Endodermal cell (in vitro differentiated cells): ENCODE data around the gene DNAJB9. TPM values are rescaled to one million over a fixed set of nuclear protein-coding genes. Genes with fewer than 3 reads are reported as not detected.

Experiments used
- DNase-seq: peaks from one replicate; pipeline ENCODE4 v3.0.0-alpha.2; 2017
- H3K27ac ChIP-seq: 2 replicates; pipeline ENCODE4 v1.5.1; 2013; ENCODE audit warnings: mild to moderate bottlenecking, low read depth, low read length, moderate library complexity
- H3K27me3 ChIP-seq: 2 replicates; pipeline ENCODE4 v1.6.1; 2013; ENCODE audit warnings: mild to moderate bottlenecking, low read length, moderate library complexity; ENCODE audit not compliant: insufficient read depth, control insufficient read depth, poor library complexity, severe bottlenecking
- H3K36me3 ChIP-seq: 2 replicates; pipeline ENCODE4 v1.7.0; 2013; ENCODE audit warnings: mild to moderate bottlenecking, low read length, moderate library complexity; ENCODE audit not compliant: control insufficient read depth, insufficient read depth
- H3K4me1 ChIP-seq: one replicate; pipeline ENCODE4 v1.7.0; 2013; ENCODE audit warnings: low read length; ENCODE audit not compliant: control insufficient read depth, insufficient read depth
- H3K4me3 ChIP-seq: 2 replicates; pipeline ENCODE4 v1.5.1; 2013; ENCODE audit warnings: mild to moderate bottlenecking, low read length, moderate library complexity
- H3K9ac ChIP-seq: 2 replicates; pipeline ENCODE4 v1.6.1; 2013; ENCODE audit warnings: mild to moderate bottlenecking, low read length, moderate library complexity; ENCODE audit not compliant: poor library complexity, severe bottlenecking; ENCODE audit errors: extremely low read depth
- H3K9me3 ChIP-seq: 2 replicates; pipeline ENCODE4 v1.6.1; 2013; ENCODE audit warnings: mild to moderate bottlenecking, low read length, moderate library complexity; ENCODE audit not compliant: control insufficient read depth
- H3K27ac Mint-ChIP-seq: 2 replicates; pipeline ENCODE4 v1.8.0; 2020; ENCODE audit warnings: mixed read lengths
- H3K27me3 Mint-ChIP-seq: 2 replicates; pipeline ENCODE4 v1.8.0; 2021; ENCODE audit warnings: mild to moderate bottlenecking, mixed read lengths; ENCODE audit not compliant: insufficient read depth
- H3K36me3 Mint-ChIP-seq: 2 replicates; pipeline ENCODE4 v1.8.0; 2020; ENCODE audit warnings: low read depth, mixed read lengths
- H3K4me1 Mint-ChIP-seq: 2 replicates; pipeline ENCODE4 v1.8.0; 2020; ENCODE audit warnings: mixed read lengths
- H3K4me3 Mint-ChIP-seq: 2 replicates; pipeline ENCODE4 v1.8.0; 2020; ENCODE audit warnings: mild to moderate bottlenecking, moderate library complexity, mixed read lengths
- H3K9me3 Mint-ChIP-seq: 2 replicates; pipeline ENCODE4 v1.8.0; 2020; ENCODE audit warnings: mild to moderate bottlenecking, mixed read lengths
- WGBS, 2 experiments: methylation state at CpG; one replicate each; pipeline versions ENCODE4 v1.1.5 to v1.1.7; 2013; ENCODE audit warnings: missing lambda C conversion rate in 2 of 2, mixed read lengths in 1 of 2; ENCODE audit not compliant: insufficient coverage in 1 of 2, insufficient read length in 1 of 2; 5-methylcytosine and 5-hydroxymethylcytosine counted together
- total RNA-seq, 2 donors: library from RNA; stranded (reverse); fragmentation: NEBNext Ultra II Directional in 1 of 2; extraction: Animal tissue kit (Norgen Biotek cat#: 25700) in 1 of 2; gene quantifications; 2 replicates in 1 of 2; 3 replicates in 1 of 2; pipeline ENCODE4 v1.2.1, GENCODE V29; 2021
- TF ChIP-seq, protein P1 (sequence below): fragments of 200-600 bp; sonication (generic); conservative IDR thresholded peaks from 2 replicates; pipeline ENCODE4 v1.5.0; 2021; ENCODE audit warnings: antibody characterized with exemption, mild to moderate bottlenecking

Gene DNAJB9
- total RNA-seq, 2 donors from 2014 or later: 14.4 to 16.6 TPM

GRCh38 chr7:108525985-108526767 is 43.5 kb upstream of the DNAJB9 start, which contains the start of gene PNPLA8:
Gene PNPLA8, minus strand, starts transcription at chr7:108526135. Its CDS starts 10,644 bp downstream, at chr7:108515491.
- H3K36me3 Mint-ChIP-seq: no peaks in the 10 kb centered on the region
- peak within 1 kb of the TSS; percentile 82 for H3K4me3 ChIP-seq
- H3K4me1 Mint-ChIP-seq: peaks cover 33% of the 10 kb centered on the region
- no peaks in the 10 kb centered on the region for H3K9me3 ChIP-seq
- TF ChIP-seq, protein P1, sequence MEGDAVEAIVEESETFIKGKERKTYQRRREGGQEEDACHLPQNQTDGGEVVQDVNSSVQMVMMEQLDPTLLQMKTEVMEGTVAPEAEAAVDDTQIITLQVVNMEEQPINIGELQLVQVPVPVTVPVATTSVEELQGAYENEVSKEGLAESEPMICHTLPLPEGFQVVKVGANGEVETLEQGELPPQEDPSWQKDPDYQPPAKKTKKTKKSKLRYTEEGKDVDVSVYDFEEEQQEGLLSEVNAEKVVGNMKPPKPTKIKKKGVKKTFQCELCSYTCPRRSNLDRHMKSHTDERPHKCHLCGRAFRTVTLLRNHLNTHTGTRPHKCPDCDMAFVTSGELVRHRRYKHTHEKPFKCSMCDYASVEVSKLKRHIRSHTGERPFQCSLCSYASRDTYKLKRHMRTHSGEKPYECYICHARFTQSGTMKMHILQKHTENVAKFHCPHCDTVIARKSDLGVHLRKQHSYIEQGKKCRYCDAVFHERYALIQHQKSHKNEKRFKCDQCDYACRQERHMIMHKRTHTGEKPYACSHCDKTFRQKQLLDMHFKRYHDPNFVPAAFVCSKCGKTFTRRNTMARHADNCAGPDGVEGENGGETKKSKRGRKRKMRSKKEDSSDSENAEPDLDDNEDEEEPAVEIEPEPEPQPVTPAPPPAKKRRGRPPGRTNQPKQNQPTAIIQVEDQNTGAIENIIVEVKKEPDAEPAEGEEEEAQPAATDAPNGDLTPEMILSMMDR: no peak
- peak within 1 kb of the TSS; percentile 94 for H3K27ac ChIP-seq
- peak within 1 kb of the TSS; percentile 92 for H3K4me3 Mint-ChIP-seq
- peaks cover 2% of the 10 kb centered on the region for H3K27me3 Mint-ChIP-seq
- DNase-seq: peak; percentile 100
- 0% methylated on average over 23 to 64 of the region's 64 CpGs for WGBS, 2 experiments
- peaks cover 3% of the 10 kb centered on the region for H3K36me3 ChIP-seq
- H3K27ac Mint-ChIP-seq: peak within 1 kb of the TSS; percentile 98
- H3K27me3 ChIP-seq: peaks cover 11% of the 10 kb centered on the region
- H3K4me1 ChIP-seq: peaks cover 10% of the 10 kb centered on the region
- H3K9me3 Mint-ChIP-seq: no peaks in the 10 kb centered on the region
- H3K9ac ChIP-seq: peak within 1 kb of the TSS; percentile 73

- Histone ChIP-seq H3K4me1 (peaks cover 10% of the 10 kb centered on the region), H3K36me3 (no peaks in the 10 kb centered on the region), H3K4me3 (peak overlapping the region; percentile 82), H3K9me3 (no peaks in the 10 kb centered on the region), H3K9ac (peak overlapping the region; percentile 42), H3K27me3 (peaks cover 11% of the 10 kb centered on the region), H3K27ac (peak overlapping the region; percentile 86)
- H3K9me3 Mint-ChIP-seq: no peaks in the 10 kb centered on the region
- no peak for DNase-seq
- TF ChIP-seq, protein P1: no peak
- 33% methylated on average over 3 of the region's 3 CpGs; no CpG with 5 or more reads in 1 of the 2 experiments for WGBS, 2 experiments
- H3K27me3 Mint-ChIP-seq: peaks cover 2% of the 10 kb centered on the region
- peaks cover 31% of the 10 kb centered on the region for H3K4me1 Mint-ChIP-seq
- H3K4me3 Mint-ChIP-seq: peak overlapping the region; percentile 92
- H3K36me3 Mint-ChIP-seq: no peaks in the 10 kb centered on the region
- peak overlapping the region; percentile 98 for H3K27ac Mint-ChIP-seq
Observed at GRCh38 chr7:108526768-108527017, 43.0 kb upstream of the DNAJB9 start.

DNA sequence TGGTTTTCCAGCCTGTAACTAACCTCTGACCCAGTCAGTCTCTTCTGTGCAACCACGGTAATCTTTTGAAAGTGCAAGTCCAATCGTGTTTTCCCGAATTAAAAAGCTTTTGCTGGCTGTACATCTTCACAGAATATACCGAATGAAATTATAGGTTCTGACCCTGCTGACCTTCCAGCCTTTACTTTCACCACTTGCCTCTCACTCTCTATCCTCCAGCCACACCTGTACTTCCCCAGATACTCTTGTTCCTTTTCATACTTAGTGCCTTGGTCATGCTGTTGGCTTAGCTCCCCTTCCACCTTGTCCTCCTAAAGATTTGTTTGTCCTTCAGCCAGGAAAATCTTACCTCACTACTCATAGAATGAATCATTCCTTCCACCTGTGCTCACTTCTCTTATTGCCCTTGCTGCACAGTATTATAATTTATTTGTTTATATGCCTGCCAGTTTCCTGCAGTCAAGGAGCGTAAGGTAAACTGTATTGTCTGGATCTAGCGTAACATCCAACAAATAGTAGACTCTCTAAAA is 41.4 kb upstream of the DNAJB9 start:
- TF ChIP-seq, protein P1: no peak
- no peak overlapping the region for H3K9ac ChIP-seq
- Mint-ChIP-seq H3K4me3 (no peak overlapping the region), H3K27ac (no peak overlapping the region), H3K27me3 (no peaks in the 10 kb centered on the region), H3K4me1 (peaks cover 20% of the 10 kb centered on the region), H3K36me3 (no peaks in the 10 kb centered on the region), H3K9me3 (no peaks in the 10 kb centered on the region)
- H3K4me3 ChIP-seq: no peak overlapping the region
- no peak overlapping the region for H3K27ac ChIP-seq
- no peaks in the 10 kb centered on the region for H3K9me3 ChIP-seq
- no peaks in the 10 kb centered on the region for H3K36me3 ChIP-seq
- peaks cover 9% of the 10 kb centered on the region for H3K4me1 ChIP-seq
- H3K27me3 ChIP-seq: peaks cover 11% of the 10 kb centered on the region
- 94 to 96% methylated on average over 4 to 6 of the region's 6 CpGs for WGBS, 2 experiments
- no peak for DNase-seq
